K562 (cell line): ENCODE measurements around the gene SLC16A9. TPM values are rescaled to one million over a fixed set of nuclear protein-coding genes. Genes with fewer than 3 reads are reported as not detected.
A peak's percentile ranks its signal among the peaks of the same experiment; 100 is the strongest.

Experiments used
- CREB1 ChIP-seq, 2 experiments: sonication (generic) in 1 of 2; formaldehyde crosslinking in 1 of 2; IDR thresholded peaks; 2 replicates each; pipeline versions ENCODE4 v1.6.1 to v1.8.0; 2012 to 2022; ENCODE audit warnings: inconsistent platforms in 1 of 2, mild to moderate bottlenecking in 1 of 2, missing genetic modification reagents in 1 of 2, moderate library complexity in 1 of 2
- GTF2E2 ChIP-seq: fragments of 200-800 bp; sonication (Bioruptor generic); IDR thresholded peaks from 2 replicates; pipeline ENCODE4 v1.6.1; 2016; ENCODE audit warnings: missing genetic modification characterization, missing compliant biosample characterization
- HNRNPL ChIP-seq: fragments of 200-400 bp; formaldehyde crosslinking; IDR thresholded peaks from 2 replicates; pipeline ENCODE4 v1.6.1; 2017; ENCODE audit warnings: low read depth, mild to moderate bottlenecking, low read length
- KDM4B ChIP-seq, 2 experiments: fragments of 450-650 bp in 1 of 2; sonication (generic) in 1 of 2; IDR thresholded peaks; 2 replicates each; pipeline ENCODE4 v1.6.1; 2016 to 2017; ENCODE audit warnings: borderline replicate concordance in 2 of 2, antibody characterized with exemption in 1 of 2, low read depth in 1 of 2, mild to moderate bottlenecking in 1 of 2
- LEF1 ChIP-seq: fragments of 450-650 bp; IDR thresholded peaks from 2 replicates; pipeline ENCODE4 v1.6.1; 2016; ENCODE audit warnings: mild to moderate bottlenecking
- MCM3 ChIP-seq: fragments of 450-650 bp; IDR thresholded peaks from 2 replicates; pipeline ENCODE4 v1.6.1; 2016
- MEF2D ChIP-seq: conservative IDR thresholded peaks from 2 replicates; pipeline ENCODE4 v1.6.1; 2016; ENCODE audit warnings: low read depth, missing genetic modification characterization, missing compliant biosample characterization
- MEIS2 ChIP-seq: fragments of 450-650 bp; IDR thresholded peaks from 2 replicates; pipeline ENCODE4 v1.6.1; 2014; ENCODE audit warnings: mild to moderate bottlenecking; ENCODE audit not compliant: partially characterized antibody
- MYC ChIP-seq, 2 experiments: fragments of 250-450 bp in 1 of 2; sonication (Bioruptor Pico) in 1 of 2; IDR thresholded peaks; 2 replicates each; pipeline versions ENCODE4 v1.5.1 to v1.6.1; 2012 to 2021; ENCODE audit warnings: low read depth in 2 of 2, borderline replicate concordance in 1 of 2, improper control_type of control experiment in 1 of 2, low read length in 1 of 2, mild to moderate bottlenecking in 1 of 2, moderate library complexity in 1 of 2
- PHF8 ChIP-seq: fragments of 200-600 bp; sonication (generic); IDR thresholded peaks from 2 replicates; pipeline ENCODE4 v1.6.1; 2012; ENCODE audit warnings: mixed run types, mild to moderate bottlenecking, inconsistent platforms, low read length, moderate library complexity, borderline replicate concordance
- RBFOX2 ChIP-seq: fragments of 200-400 bp; formaldehyde crosslinking; IDR thresholded peaks from 2 replicates; pipeline ENCODE4 v1.6.1; 2017; ENCODE audit warnings: low read depth, mild to moderate bottlenecking, low read length, moderate library complexity
- TSHZ1 ChIP-seq: fragments of 250-450 bp; sonication (Bioruptor Pico); IDR thresholded peaks from 2 replicates; pipeline ENCODE4 v1.4.0; 2020; ENCODE audit warnings: mild to moderate bottlenecking, moderate library complexity
- ZBTB17 ChIP-seq: fragments of 450-650 bp; formaldehyde crosslinking; IDR thresholded peaks from 2 replicates; pipeline ENCODE4 v1.4.0; 2020; ENCODE audit warnings: mild to moderate bottlenecking
- ZBTB5 ChIP-seq: fragments of 450-650 bp; IDR thresholded peaks from 2 replicates; pipeline ENCODE4 v1.6.1; 2017; ENCODE audit warnings: antibody characterized with exemption
- ZNF212 ChIP-seq: fragments of 450-650 bp; formaldehyde crosslinking; IDR thresholded peaks from 2 replicates; pipeline ENCODE4 v1.4.0; 2020; ENCODE audit warnings: mild to moderate bottlenecking
- ZNF75A ChIP-seq: fragments of 450-650 bp; formaldehyde crosslinking; IDR thresholded peaks from 2 replicates; pipeline ENCODE4 v1.4.0; 2020; ENCODE audit warnings: mild to moderate bottlenecking
- polyA plus RNA-seq, 8 experiments: library from polyadenylated mRNA; depleted of rRNA in 4 of 8; stranded (reverse) in 5 of 8; unstranded in 3 of 8; fragments of >200 nt; fragmentation: Nextera tagmentation in 2 of 8; fragmentation: Illumina TruSeq in 1 of 8; extraction: Ambion mirVana in 2 of 8; extraction: Trizol in 1 of 8; gene quantifications; 2 replicates each; pipeline versions ENCODE4 v1.2.1 to v1.2.3, GENCODE V29; 2011 to 2014; ENCODE audit warnings: inconsistent platforms in 1 of 8, missing spikeins in 1 of 8
- total RNA-seq, 7 experiments: library from RNA; depleted of rRNA in 6 of 7; stranded (reverse); fragments of >200 nt in 6 of 7; fragmentation: Illumina TruSeq in 2 of 7; extraction: Trizol in 2 of 7; gene quantifications; 2 replicates each; pipeline versions ENCODE4 v1.2.1 to v1.2.3, GENCODE V29; 2011 to 2021; ENCODE audit warnings: low replicate concordance in 1 of 7
- TF ChIP-seq, protein P1 (sequence below): sonication (generic); formaldehyde crosslinking; IDR thresholded peaks from 2 replicates; pipeline ENCODE4 v1.8.1; 2023; ENCODE audit warnings: mild to moderate bottlenecking, missing genetic modification reagents
- TF ChIP-seq, protein P2 (sequence below): fragments of 250-450 bp; sonication (Bioruptor Pico); IDR thresholded peaks from 2 replicates; pipeline ENCODE4 v1.4.0; 2020; ENCODE audit warnings: borderline replicate concordance

The SLC16A9 gene
- total and polyA plus RNA-seq, 9 of the 15 experiments (the other 6 are each of a cell fraction or from before 2014, with no cell fraction given) = 0.90 to 6.4 (median 2.1) TPM

DNA sequence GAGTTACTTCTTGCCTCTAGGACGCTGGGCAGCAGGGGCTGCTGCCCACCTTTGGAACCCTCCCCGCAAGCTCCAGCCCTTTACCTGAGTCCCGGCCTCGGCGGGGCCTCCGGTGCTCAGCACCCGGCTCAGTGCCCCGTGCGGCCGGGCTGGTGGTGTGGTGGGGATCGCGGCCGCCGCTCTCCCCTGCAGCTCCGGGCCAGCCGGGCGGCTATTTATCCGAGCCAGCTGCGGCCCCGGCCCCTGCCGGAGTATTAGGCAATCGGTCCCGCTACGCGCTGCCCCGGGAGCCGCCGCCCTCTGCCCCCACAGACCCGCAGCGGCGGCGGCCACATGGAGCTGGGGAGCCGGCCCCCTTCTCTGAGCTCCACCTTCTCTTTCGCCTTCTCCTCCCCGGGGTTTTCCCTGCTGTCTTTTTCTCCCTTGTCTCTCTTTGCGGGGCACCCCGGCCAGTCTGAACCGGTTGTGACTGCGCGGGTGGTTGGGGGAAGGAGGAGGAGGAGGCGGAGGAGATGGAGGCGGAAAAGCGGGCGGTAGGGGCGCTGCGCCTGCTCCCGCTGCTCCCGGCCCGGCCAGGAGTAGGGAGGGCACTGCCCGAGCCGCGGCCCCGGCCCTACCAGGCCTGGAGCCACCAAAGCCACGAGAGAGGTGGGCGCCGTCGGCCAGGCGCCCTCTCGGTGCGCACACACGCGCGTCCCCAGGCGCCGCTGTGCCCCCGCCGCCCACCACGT lies at the start of gene SLC16A9 (continued):
- no peak for TF ChIP-seq ZBTB5
- 0 out of 2 replicates have a peak, but pooled peaks have one; percentile 35 for TF ChIP-seq ZBTB17 (CRISPR knock-in tag)
- TF ChIP-seq ZNF75A = no peak
- TF ChIP-seq MCM3 = no peak
- peak; percentile 55 for TF ChIP-seq RBFOX2
- TF ChIP-seq MEF2D = no peak
- no peak for TF ChIP-seq GTF2E2 (tag)
- peak; percentile 40; the same call in 1 of the 2 replicates for TF ChIP-seq PHF8
- TF ChIP-seq, protein P1, sequence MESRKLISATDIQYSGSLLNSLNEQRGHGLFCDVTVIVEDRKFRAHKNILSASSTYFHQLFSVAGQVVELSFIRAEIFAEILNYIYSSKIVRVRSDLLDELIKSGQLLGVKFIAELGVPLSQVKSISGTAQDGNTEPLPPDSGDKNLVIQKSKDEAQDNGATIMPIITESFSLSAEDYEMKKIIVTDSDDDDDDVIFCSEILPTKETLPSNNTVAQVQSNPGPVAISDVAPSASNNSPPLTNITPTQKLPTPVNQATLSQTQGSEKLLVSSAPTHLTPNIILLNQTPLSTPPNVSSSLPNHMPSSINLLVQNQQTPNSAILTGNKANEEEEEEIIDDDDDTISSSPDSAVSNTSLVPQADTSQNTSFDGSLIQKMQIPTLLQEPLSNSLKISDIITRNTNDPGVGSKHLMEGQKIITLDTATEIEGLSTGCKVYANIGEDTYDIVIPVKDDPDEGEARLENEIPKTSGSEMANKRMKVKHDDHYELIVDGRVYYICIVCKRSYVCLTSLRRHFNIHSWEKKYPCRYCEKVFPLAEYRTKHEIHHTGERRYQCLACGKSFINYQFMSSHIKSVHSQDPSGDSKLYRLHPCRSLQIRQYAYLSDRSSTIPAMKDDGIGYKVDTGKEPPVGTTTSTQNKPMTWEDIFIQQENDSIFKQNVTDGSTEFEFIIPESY (CRISPR knock-in tag) = peak; percentile 85
- TF ChIP-seq MEIS2 = no peak
- TF ChIP-seq TSHZ1 (CRISPR knock-in tag) = no peak
- 0 out of 2 replicates have a peak, but pooled peaks have one; percentile 45 for TF ChIP-seq HNRNPL
- TF ChIP-seq MYC (IDR thresholded peaks at IDR 0.05; ENCODE audit: low read depth, low read length) = no peak
- TF ChIP-seq MYC (CRISPR knock-in tag; IDR thresholded peaks at IDR 0.05; ENCODE audit: borderline replicate concordance, low read depth) = no peak
- peak; percentile 18; the same call in 1 of the 2 replicates for TF ChIP-seq LEF1
- TF ChIP-seq ZNF212 = no peak
- TF ChIP-seq KDM4B (IDR thresholded peaks at IDR 0.05; ENCODE audit: borderline replicate concordance in 2 of 2, low read depth in 1 of 2) = no peak
- TF ChIP-seq, protein P2, sequence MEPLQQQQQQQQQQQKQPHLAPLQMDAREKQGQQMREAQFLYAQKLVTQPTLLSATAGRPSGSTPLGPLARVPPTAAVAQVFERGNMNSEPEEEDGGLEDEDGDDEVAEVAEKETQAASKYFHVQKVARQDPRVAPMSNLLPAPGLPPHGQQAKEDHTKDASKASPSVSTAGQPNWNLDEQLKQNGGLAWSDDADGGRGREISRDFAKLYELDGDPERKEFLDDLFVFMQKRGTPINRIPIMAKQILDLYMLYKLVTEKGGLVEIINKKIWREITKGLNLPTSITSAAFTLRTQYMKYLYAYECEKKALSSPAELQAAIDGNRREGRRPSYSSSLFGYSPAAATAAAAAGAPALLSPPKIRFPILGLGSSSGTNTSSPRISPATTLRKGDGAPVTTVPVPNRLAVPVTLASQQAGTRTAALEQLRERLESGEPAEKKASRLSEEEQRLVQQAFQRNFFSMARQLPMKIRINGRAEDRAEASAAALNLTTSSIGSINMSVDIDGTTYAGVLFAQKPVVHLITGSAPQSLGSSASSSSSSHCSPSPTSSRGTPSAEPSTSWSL (CRISPR knock-in tag) = no peak
- TF ChIP-seq CREB1 (IDR thresholded peaks at IDR 0.05) = no peak
- no peak for TF ChIP-seq CREB1 (CRISPR knock-in tag; IDR thresholded peaks at IDR 0.05)
